ENCODE results near the gene NFIB. TPM values are rescaled to one million over a fixed set of nuclear protein-coding genes. Genes with fewer than 3 reads are reported as not detected.

Gene NFIB
- total RNA-seq, 1 experiment from 2014 or later: 14.3 TPM

- H3K9me3 Mint-ChIP-seq: no peaks in the 10 kb centered on the region
- Histone ChIP-seq H3K27me3 (ENCODE audit: insufficient read depth, low read length) (no peaks in the 10 kb centered on the region), H4K91ac (ENCODE audit: insufficient read length, low read depth, low read length) (no peak overlapping the region), H3K9me3 (ENCODE audit: control insufficient read depth, low read depth, low read length) (no peaks in the 10 kb centered on the region), H3K9ac (ENCODE audit: extremely low read depth, insufficient read length, low read length) (no peak overlapping the region), H3K56ac (ENCODE audit: insufficient read length, low read depth, low read length) (no peak overlapping the region), H4K20me1 (ENCODE audit: control insufficient read depth, insufficient read depth, insufficient read length) (no peaks in the 10 kb centered on the region), H2AFZ (ENCODE audit: low read length) (no peak overlapping the region), H3K14ac (ENCODE audit: insufficient read depth, low read length) (no peak overlapping the region), H3K23ac (ENCODE audit: insufficient read length, low read depth, low read length) (no peak overlapping the region), H2BK20ac (ENCODE audit: low read depth, low read length, poor library complexity, severe bottlenecking) (no peak overlapping the region), H2BK12ac (ENCODE audit: insufficient read length, low read depth, low read length) (no peak overlapping the region), H3K4ac (ENCODE audit: low read depth, low read length) (no peak overlapping the region), H3K79me1 (ENCODE audit: insufficient read depth, low read depth, low read length, poor library complexity, severe bottlenecking) (no peaks in the 10 kb centered on the region), H3K18ac (ENCODE audit: insufficient read length, low read depth, low read length) (no peak overlapping the region), H2AK5ac (ENCODE audit: insufficient read length, low read length) (no peak overlapping the region), H3K4me2 (ENCODE audit: insufficient read depth, insufficient read length, low read length) (no peak overlapping the region), H2BK120ac (ENCODE audit: low read depth, low read length, poor library complexity, severe bottlenecking) (no peak overlapping the region), H3K4me1 (ENCODE audit: insufficient read depth, low read length) (no peaks in the 10 kb centered on the region; the same call in 1 of the 2 replicates), H2BK15ac (ENCODE audit: low read depth, low read length) (no peak overlapping the region), H3T11ph (ENCODE audit: low read length) (no peak overlapping the region), H3K27ac (ENCODE audit: insufficient read length, low read depth, low read length) (no peak overlapping the region), H4K8ac (replicated peaks; ENCODE audit: insufficient read length, low read depth, low read length) (no peak overlapping the region), H3K23me2 (ENCODE audit: insufficient read length, low read depth, low read length, poor library complexity, severe bottlenecking) (no peaks in the 10 kb centered on the region), H4K5ac (ENCODE audit: insufficient read length, low read depth, low read length) (no peak overlapping the region), H2BK5ac (ENCODE audit: insufficient read length, low read length) (no peak overlapping the region), H3K79me2 (ENCODE audit: insufficient read depth, low read length) (no peaks in the 10 kb centered on the region)
- no peaks in the 10 kb centered on the region for H3K27me3 Mint-ChIP-seq (ENCODE audit: low read depth)
- TF ChIP-seq, protein P1, sequence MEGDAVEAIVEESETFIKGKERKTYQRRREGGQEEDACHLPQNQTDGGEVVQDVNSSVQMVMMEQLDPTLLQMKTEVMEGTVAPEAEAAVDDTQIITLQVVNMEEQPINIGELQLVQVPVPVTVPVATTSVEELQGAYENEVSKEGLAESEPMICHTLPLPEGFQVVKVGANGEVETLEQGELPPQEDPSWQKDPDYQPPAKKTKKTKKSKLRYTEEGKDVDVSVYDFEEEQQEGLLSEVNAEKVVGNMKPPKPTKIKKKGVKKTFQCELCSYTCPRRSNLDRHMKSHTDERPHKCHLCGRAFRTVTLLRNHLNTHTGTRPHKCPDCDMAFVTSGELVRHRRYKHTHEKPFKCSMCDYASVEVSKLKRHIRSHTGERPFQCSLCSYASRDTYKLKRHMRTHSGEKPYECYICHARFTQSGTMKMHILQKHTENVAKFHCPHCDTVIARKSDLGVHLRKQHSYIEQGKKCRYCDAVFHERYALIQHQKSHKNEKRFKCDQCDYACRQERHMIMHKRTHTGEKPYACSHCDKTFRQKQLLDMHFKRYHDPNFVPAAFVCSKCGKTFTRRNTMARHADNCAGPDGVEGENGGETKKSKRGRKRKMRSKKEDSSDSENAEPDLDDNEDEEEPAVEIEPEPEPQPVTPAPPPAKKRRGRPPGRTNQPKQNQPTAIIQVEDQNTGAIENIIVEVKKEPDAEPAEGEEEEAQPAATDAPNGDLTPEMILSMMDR (conservative IDR thresholded peaks at IDR 0.05): no peak
- WGBS (ENCODE audit: extremely low coverage, insufficient read length, low lambda C conversion rate): no CpG with 5 or more reads among the region's 6 CpGs
- no peaks in the 10 kb centered on the region for H3K36me3 Mint-ChIP-seq (ENCODE audit: insufficient read depth in 1 of 3, low read depth in 3 of 3)
- H3K27ac Mint-ChIP-seq: peak overlapping the region in 2 of 3 experiments; percentile 60 to 62; a peak in 1 of 7 replicates
- H3K4me3 Mint-ChIP-seq: no peak overlapping the region
- no peak for DNase-seq
- peaks cover 19 to 31% of the 10 kb centered on the region in 2 experiments for H3K4me1 Mint-ChIP-seq
Observed at GRCh38 chr9:14080959-14081542, 232.9 kb downstream of the NFIB start.

All from H9 (cell line).